MV-4-11 (cell line): ENCODE results near the gene ONECUT1.
A peak's percentile ranks its signal among the peaks of the same experiment; 100 is the strongest.

Source experiments
- DNase-seq: peaks from one replicate; lab custom pipeline; 2025; lab: John Stamatoyannopoulos, UW

Gene ONECUT1

DNA sequence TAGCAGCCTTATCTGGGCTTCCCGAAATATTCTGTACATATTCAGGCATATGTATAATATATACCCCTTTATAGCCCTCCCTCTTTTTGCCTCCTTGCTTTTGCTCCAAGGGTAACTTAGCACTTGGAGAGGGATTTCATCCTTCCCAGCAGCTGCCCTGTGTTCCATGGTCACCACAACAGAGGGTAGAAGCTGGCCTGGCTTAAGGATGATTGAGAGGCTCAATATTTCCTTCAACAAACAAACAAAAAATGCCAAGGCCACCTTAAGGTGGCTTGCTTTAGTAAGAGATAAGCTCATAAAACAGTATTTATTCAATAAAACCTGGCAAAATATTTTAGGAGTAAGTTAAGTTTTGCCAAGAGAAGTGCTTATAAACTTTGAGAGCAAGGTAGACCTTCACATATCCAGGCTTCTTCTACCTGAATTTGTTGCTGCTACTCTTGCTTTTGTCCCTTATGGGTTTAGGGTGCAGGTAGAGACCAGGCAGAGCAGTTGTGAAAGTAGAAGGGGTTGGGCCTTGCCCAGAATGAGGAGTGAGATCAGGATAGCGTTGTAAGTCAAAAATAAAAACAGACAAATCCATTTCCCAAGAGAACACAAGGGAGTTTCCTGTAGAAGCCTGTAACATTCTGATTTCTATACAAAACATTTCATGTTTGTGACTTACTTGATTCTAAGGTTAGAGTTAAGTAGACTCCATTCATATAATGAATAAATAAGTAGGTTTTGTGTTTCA is 58.2 kb downstream of the ONECUT1 start:
- DNase-seq: no peak

DNA sequence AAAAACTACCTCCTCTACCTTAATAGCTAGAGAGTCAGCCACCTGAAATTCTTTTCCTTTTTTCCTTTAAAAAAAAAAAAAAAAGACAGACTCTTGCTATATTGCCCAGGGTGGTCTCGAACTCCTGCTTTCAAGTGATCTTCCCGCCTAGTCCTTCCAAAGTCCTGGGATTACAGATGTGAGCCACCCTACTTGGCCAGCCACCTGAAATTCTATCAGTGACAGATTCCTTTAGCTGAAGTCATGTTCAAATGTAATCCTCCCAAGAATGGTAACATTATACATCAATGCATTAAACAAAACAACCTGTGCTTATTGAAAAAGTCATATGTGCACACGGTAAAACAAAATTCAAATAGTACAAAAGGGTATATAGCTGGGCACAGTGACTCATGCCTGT is 59.1 kb downstream of the ONECUT1 start:
- no peak for DNase-seq

DNA sequence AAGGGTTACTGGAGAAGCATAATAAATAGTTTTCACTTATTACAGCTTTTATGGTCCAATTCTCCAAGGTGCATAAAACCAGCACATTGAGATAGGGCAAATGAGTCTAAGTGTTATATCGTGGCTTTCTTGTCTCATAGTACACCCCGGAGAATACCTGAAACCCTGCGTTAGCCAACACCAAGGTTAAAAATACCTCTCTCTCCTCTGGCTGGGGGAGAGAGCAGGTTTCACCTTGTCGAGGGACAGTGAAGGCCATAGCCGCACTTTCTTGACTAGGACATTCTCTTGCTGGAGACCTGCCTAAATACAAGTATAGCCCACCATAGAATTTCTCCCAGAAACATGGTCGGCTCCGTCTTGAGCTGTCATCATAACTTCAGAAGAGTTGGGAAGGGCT is 59.5 kb downstream of the ONECUT1 start:
- no peak for DNase-seq

DNA sequence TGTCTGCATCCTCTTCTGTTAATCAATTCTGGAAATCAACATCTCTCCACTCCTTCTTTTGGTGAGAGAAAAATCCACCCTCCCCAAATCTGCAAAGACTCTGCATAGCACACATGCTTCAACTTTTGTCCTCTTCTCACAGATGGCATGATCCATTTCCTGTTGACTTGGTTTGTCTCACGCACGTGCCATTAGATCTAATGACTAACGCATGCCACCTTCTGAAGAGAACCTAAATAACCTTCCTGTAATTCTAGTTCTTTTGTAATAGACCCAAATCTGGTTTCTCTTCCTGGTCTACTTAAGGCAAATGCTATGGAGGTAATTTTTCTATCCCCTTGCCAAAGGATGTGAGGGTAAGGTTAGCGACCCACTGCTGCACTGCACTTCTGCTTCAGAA is 60.0 kb downstream of the ONECUT1 start:
- DNase-seq: peak; percentile 63

DNA sequence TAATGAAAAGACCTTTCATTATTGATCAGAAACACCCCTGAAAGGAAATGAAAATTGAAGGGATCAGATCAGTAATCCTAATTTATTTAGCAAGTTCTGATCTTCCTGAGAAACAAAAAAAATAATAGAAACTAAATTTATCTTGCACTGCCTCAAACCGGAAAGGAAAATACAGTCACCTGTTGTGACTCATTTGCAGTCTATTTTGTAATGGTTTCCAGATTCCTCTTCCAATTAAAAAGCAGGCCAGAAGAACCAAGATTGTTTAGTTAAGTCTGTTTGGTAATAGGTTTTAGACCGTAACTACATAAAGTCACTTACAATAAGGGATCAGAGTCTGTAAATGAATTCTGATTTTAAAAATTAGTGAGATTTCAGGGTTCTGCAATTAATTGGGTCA is 61.2 kb downstream of the ONECUT1 start:
- no peak for DNase-seq

DNA sequence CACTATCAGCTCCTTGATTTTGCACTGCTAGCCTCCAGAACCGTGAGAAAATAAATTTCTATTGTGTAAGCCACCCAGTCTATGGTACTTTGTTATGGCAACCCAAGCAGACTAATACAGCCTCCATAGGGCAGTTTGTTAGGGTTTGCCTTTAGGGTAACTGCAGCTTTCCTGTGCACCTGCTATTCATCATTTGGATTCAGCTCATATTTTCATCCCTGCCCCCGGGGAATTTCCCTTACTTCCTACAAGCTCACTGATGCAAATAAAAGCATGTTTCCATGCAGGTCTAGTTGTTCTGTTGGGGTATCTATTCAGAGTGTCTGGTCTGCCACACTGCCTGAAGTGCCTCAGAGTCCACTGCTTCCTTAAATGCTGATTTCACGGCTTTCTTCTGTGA is 62.3 kb downstream of the ONECUT1 start:
- no peak for DNase-seq

DNA sequence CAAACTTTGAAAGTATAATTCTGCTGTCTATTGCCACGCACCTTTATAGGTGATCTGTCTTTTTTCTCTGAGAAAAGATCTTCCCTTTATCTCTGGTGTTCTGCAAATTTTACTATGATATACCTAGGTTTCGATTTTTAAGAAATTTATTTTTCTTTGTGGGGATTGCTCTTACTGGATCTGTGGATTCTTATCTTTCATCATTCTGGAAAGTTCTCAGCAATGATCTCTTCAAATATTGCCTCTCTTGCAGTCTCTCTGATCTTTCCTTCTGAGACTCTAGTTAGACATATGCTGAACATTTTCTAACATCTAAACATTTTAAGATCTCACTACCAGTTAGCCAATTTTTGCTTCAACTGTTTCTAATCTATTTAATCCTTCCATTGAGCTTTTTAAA is 63.9 kb downstream of the ONECUT1 start:
- DNase-seq: no peak

DNA sequence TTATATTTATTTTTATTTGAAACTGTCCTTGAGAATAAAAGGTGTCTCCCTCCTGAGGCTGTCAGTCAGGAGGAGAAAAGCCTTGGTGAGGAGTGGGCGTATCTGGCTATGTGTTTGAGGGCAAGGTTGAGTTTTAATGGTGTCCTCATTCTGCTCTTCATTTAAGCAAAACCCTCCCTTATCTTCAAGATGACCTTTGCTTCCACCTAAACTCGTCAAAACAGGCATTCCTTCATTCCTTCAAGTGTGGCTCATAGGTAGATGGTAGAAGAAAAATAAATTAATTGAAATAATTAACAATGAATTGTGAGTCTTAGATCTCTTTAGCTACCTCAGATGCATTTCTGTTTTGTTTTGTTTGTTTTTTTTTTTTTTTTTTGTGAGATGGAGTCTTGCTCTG is 71.6 kb downstream of the ONECUT1 start:
- no peak for DNase-seq

DNA sequence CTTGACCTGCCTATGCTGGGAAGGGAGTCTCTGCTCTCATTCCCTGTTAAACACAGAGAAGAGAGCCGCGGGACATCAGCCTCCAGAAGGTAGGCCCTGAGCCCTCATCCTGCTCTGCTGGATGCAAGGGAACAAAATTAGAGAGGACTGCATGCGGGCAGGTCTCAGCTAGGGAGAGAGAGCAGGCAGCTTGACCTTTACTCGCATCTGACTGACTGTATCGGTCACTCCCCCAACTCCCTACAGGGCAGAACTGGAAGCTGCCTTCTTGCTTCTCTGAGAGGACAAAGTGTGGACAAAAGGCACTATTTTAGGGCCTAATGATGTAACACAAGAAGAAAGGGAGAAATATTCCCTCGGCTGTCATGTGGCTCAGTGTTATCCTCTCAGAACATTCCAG is 72.2 kb downstream of the ONECUT1 start:
- no peak for DNase-seq

DNA sequence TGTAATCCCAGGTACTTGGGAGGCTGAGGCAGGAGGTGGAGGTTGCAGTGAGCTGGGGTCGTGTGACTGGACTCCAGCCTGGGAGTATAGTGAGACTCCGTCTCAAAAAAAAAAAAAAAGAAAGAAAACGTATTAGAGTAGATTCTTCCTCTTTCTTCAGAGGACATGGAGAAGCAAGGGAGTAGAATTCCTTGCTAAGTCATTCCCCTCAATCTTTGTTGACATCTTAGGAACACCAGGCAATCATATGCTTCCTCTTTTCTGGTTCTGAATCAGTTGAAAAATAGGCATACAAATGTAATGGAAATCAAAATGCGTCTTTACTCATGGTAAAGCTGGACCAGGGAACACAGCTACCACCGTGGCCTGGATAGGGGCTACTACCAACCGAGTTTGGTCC is 72.7 kb downstream of the ONECUT1 start:
- no peak for DNase-seq

DNA sequence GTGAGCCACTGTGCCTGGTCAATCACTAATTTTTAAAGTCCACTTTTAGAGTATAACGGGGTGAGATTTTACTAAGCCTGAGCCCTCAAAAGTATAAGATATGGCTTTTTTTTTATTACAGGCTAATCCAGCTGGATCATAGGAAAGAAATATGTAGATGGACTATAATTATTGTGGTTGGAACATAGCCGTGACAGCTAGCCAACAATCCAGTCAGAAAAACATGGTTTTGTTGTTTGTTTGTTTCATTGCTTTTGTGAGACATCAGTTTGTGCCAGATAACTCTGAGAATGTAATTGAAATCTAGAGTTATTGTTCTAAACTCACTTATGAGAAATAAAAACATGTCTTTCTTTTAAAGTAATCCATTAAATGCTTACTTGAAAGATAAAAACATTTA is 73.6 kb downstream of the ONECUT1 start:
- DNase-seq: no peak

DNA sequence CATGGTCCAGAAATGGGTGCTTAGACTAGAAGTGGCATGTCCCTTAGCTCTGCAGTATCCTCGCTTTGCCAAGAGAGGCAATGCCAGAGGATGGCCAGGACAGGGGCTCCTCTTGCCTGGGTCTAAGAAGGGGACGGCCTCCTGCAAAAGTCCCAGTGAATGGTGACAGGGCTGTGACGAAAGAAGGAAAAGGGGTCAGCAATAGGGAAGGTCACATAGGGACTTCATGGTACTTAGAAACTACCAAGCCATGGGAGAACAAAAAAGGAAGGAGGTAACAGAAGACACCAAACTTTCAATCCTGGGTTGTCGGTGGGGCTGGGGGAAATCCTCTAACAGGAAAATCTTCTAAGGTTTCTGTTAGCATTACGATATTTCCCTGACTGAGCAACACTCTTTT is 74.7 kb downstream of the ONECUT1 start:
- DNase-seq: peak; percentile 24

DNA sequence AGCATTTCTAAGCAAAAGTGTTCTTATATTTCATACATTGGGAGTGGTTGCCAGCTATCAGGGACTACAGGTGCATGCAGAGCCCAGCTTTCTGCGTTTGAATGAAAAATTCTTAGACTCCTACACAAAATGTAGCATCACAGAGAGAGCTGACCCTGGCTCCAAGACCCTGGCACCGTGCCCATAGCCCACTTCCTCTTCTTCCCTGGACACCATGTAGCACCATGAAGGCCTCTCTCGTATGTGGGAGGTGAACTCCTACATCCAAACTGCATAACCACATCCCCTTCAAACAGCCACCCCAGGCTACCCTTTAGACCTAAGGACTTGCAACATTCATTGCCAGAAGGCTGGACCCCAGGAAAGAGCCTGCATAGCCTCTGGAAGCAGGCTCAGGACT is 75.2 kb downstream of the ONECUT1 start:
- DNase-seq: peak; percentile 82

DNA sequence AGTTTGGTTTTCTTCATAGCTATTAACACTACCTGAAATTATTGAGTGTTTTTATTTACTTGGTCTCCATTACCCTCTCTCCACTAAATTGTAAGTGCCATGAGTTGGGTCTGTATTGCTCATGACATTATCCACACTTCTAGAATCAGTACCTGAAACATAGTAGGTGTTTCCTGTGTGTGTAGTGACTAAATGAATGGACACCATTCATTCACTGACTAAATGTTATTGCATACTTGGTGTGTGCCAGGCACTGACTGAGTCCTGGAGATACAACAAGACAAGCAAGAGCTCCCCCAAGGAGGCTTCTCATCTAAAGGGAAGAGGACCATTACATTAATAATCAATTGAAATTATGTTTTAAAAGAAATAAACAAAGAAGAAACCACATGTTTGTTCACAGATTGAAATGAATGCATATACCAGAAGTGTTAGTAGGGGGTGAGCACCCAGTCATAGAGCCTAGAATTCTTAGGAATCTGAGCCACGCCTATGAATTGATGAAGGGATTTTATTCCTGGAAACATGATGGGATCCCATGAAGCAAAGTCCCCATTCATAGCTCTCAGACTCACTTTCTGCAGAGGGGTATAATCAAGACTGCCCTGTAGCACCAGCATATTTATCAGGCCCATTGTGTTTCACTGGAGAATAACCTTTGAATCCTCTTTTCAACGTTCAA is 79.3 kb downstream of the ONECUT1 start:
- no peak for DNase-seq

DNA sequence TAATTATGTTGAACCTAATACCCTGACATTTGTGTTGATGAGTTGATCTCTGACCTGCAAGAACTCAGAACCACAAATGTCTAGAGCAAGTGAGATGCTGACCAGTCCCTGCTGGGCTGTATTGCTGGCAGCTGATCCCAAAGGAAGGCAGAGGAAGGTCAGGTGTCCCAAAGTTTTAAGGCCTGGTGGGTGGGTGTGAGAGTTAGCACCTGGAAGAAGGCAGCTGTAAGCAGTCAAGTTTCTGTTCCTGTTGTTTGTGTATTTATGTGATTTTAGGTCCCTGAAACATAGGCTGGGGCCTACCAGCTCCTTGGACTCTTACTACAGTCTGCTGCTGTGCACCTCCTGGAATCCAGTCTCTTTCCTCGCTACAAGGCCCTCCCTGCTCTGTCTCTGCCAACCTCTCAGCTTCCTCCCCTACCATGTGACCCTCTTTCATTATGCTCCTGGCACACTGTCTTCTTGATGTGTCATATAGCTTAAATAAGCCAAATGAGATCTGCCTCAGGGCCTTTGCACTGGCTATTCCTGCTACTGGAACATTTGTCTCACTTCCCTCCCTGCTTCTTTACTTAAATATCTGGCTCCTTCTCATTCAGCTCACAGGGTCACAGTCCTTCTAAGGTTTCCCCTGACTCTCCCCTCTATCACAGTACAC is 80.0 kb downstream of the ONECUT1 start:
- DNase-seq: no peak

DNA sequence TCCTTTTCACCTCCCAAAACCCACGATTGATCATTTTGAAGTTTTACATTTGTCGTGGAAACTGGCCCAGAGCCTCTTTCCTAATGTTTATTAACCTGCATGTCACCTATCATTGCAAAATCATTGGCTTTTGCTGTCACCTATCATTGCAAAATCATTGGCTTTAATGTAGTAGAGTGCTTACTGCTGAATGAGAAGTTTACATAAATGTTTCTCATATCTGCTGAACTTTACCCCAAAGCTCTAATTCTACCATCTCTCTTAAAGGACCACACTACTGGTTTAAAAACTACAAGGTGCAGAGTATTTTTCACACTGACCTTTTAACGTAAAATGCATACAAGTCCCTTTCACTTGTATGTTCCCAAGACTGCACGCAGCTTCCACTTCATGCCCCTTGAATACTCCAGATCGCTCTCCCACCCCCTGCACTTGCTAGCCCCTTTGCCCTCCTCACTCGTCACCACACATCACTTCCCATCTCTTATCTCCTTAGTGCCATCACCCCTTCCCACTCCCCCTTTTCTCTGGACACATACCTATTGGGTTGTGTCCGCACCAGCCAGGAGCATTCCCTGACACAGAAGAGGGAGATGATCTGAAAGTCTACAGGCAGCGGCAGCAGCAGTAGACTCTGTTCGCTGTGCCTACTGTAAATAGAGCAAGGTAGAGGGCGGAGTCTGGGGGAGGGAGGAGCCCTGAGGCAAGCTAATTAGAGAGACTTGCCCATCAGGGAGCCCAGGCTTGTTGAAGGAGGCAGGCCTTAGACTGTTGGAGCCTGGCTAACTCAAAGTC is 80.8 kb downstream of the ONECUT1 start:
- DNase-seq: no peak
